ENCODE measurements around the gene PLXNA2. TPM values are rescaled to one million over a fixed set of nuclear protein-coding genes. Genes with fewer than 3 reads are reported as not detected.

PLXNA2 gene
- total RNA-seq, 2 donors from 2014 or later: 7.3 to 8.9 TPM

DNA sequence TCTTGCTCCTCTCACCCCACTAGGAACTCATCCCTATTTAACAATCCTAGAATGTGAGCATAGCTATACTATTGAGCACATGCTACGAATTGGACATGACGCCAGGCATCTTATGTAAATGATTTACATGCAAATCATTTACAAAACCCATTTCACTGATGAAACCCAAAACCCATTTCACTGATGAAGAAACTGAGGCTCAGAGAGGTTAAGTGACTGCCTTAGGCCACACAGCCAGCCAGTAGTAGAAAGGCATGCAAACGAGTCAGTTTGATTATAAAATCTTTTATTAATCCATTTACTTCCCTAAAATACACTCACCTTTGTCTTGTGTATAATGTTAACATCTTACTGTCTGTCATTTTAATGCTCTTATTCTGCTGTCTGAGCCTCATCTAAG, 87.9 kb downstream of the PLXNA2 start:
- Histone ChIP-seq H3K4me1 (replicated peaks) (no peaks in the 10 kb centered on the region), H3K4me3 (no peak overlapping the region), H3K27ac (no peak overlapping the region), H3K27me3 (replicated peaks; ENCODE audit: insufficient read depth) (no peaks in the 10 kb centered on the region), H3K36me3 (no peaks in the 10 kb centered on the region), H3K9me3 (no peaks in the 10 kb centered on the region)
- WGBS: 75% methylated on average over 3 of the region's 3 CpGs
- DNase-seq (ENCODE audit: low spot score): no peak
- intact Hi-C loops (cut with DNase I): loop anchor here (5.0 kb wide), 1 partner anchor 76 kb away; no protein-coding TSS in a partner anchor
- TF ChIP-seq, protein P1, sequence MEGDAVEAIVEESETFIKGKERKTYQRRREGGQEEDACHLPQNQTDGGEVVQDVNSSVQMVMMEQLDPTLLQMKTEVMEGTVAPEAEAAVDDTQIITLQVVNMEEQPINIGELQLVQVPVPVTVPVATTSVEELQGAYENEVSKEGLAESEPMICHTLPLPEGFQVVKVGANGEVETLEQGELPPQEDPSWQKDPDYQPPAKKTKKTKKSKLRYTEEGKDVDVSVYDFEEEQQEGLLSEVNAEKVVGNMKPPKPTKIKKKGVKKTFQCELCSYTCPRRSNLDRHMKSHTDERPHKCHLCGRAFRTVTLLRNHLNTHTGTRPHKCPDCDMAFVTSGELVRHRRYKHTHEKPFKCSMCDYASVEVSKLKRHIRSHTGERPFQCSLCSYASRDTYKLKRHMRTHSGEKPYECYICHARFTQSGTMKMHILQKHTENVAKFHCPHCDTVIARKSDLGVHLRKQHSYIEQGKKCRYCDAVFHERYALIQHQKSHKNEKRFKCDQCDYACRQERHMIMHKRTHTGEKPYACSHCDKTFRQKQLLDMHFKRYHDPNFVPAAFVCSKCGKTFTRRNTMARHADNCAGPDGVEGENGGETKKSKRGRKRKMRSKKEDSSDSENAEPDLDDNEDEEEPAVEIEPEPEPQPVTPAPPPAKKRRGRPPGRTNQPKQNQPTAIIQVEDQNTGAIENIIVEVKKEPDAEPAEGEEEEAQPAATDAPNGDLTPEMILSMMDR (IDR thresholded peaks at IDR 0.05): no peak
- TF ChIP-seq POLR2AphosphoS5 (IDR thresholded peaks at IDR 0.05): no peak
- no peak for TF ChIP-seq POLR2A (IDR thresholded peaks at IDR 0.05)

DNA sequence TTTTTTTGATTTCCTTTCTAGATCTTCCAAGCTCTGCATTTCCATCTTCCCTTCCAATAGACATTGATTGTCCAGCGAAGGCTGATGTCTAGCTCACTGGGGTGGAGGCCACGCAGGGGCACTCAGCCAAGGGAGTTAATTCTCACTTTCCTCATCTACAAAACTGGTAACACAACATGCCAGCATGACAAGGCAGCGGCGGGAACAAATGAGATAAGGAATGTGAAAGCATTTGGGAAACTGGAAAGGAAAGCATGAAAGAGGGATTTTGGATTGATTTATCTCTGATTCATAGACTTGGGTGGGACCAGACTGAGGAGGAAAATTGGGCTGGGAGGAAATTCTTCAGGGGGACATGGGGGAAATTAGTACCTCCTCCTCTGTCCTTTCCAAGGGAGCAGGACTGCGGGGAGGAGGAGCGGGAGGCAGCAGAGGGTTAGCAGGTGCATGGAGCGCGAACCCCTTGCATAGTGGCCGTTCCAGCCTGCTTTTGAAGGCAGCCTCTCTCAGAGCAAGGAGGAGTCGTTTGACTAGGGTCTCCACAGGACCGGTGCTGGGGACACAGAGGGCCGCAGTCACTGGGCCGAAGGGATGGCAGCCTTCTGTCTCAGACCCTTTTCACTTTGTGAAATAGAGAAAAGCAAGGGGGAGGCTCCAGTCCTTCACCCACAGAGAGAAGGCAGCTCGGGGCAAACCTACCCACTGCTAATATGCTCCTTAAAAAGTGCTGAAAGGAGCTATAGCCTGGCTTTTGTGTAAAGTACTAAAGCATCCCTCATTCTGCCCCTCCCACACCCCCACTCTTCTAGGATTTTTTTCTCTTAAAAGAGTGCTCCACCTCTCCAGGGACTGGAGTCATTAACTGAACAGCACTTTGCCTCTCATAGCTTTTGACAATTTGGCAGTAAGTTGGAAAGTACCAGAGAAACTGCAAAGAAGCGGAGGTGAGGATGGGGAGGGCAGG, 89.2 kb downstream of the PLXNA2 start:
- DNase-seq (ENCODE audit: low spot score): no peak
- Histone ChIP-seq H3K4me1 (replicated peaks) (no peaks in the 10 kb centered on the region), H3K27me3 (replicated peaks; ENCODE audit: insufficient read depth) (no peaks in the 10 kb centered on the region), H3K36me3 (no peaks in the 10 kb centered on the region), H3K4me3 (no peak overlapping the region), H3K27ac (no peak overlapping the region), H3K9me3 (no peaks in the 10 kb centered on the region)
- intact Hi-C loops (cut with DNase I): loop anchor here (5.0 kb wide), 1 partner anchor 77 kb away; no protein-coding TSS in a partner anchor
- 75% methylated on average over 15 of the region's 15 CpGs for whole genome bisulfite sequencing
- TF ChIP-seq POLR2AphosphoS5 (IDR thresholded peaks at IDR 0.05): no peak
- TF ChIP-seq, protein P1 (IDR thresholded peaks at IDR 0.05): no peak
- TF ChIP-seq POLR2A (IDR thresholded peaks at IDR 0.05): no peak

GRCh38 chr1:208154040-208154439, 90.1 kb downstream of the PLXNA2 start:
- 46% methylated on average over 7 of the region's 7 CpGs for whole genome bisulfite sequencing

GRCh38 chr1:208153386-208153785, 90.8 kb downstream of the PLXNA2 start:
- no peaks in the 10 kb centered on the region for H3K9me3 ChIP-seq
- no peaks in the 10 kb centered on the region for H3K27me3 ChIP-seq (replicated peaks; ENCODE audit: insufficient read depth)
- intact Hi-C loops (cut with DNase I): no loop called here
- WGBS: 97% methylated on average over 6 of the region's 6 CpGs
- no peak for DNase-seq (ENCODE audit: low spot score)
- H3K4me3 ChIP-seq: no peak overlapping the region
- H3K27ac ChIP-seq: no peak overlapping the region
- TF ChIP-seq, protein P1 (IDR thresholded peaks at IDR 0.05): no peak
- TF ChIP-seq POLR2AphosphoS5 (IDR thresholded peaks at IDR 0.05): no peak
- TF ChIP-seq POLR2A (IDR thresholded peaks at IDR 0.05): no peak
- H3K36me3 ChIP-seq: no peaks in the 10 kb centered on the region
- H3K4me1 ChIP-seq (replicated peaks): no peaks in the 10 kb centered on the region

More at GRCh38 chr1:208154040-208154439, 90.1 kb downstream of the PLXNA2 start:
- Histone ChIP-seq H3K27me3 (replicated peaks; ENCODE audit: insufficient read depth) (no peaks in the 10 kb centered on the region), H3K27ac (no peak overlapping the region), H3K9me3 (no peaks in the 10 kb centered on the region), H3K4me1 (replicated peaks) (no peaks in the 10 kb centered on the region), H3K4me3 (no peak overlapping the region), H3K36me3 (no peaks in the 10 kb centered on the region)
- intact Hi-C loops (cut with DNase I): no loop called here
- no peak for DNase-seq (ENCODE audit: low spot score)
- TF ChIP-seq, protein P1 (IDR thresholded peaks at IDR 0.05): no peak
- TF ChIP-seq POLR2A (IDR thresholded peaks at IDR 0.05) (no peak), POLR2AphosphoS5 (IDR thresholded peaks at IDR 0.05) (no peak)
